HuH-7.5 (cell line): ENCODE measurements around the gene FIBCD1.

Experiments used
- DNase-seq: peaks from one replicate; pipeline ENCODE4 v3.0.0; 2011; ENCODE audit warnings: low spot score

The FIBCD1 gene

GRCh38 chr9:130878295-130878694 lies 60.8 kb downstream of the FIBCD1 start:
- DNase-seq: no peak

DNA sequence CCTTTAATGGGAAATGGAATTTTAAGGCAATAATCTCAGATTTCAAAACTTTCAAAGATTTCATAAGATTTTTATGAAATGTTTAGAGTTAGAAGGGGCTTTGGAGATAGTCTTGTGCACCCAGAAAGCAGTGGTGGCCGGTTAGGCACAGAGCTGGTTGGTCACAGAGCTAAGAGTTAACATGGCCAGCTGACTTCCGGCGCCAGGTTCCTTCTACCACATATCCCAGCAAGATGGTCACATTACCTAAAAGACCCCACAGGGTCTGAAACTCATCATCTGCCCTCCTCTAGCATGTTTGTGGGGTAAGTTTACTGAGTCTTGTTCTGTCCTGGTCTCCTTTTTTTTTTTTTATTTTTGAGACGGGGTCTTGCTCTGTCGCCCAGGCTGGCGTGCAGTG lies 61.7 kb downstream of the FIBCD1 start:
- no peak for DNase-seq

DNA sequence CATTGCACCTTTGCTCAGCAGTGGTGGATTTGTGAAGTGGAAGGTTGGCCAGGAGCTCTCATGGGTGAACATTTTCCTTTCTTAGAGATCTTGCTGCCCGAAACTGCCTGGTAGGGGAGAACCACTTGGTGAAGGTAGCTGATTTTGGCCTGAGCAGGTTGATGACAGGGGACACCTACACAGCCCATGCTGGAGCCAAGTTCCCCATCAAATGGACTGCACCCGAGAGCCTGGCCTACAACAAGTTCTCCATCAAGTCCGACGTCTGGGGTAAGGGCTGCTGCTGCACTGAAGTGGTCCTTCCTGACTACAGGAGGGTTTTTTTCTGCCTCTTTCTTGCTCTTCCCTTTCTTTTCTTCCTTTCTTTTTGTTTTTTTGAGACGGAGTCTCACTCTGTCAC lies 64.3 kb downstream of the FIBCD1 start:
- no peak for DNase-seq

- no peak for DNase-seq
Measured at GRCh38 chr9:130873966-130874365, 65.1 kb downstream of the FIBCD1 start.

DNA sequence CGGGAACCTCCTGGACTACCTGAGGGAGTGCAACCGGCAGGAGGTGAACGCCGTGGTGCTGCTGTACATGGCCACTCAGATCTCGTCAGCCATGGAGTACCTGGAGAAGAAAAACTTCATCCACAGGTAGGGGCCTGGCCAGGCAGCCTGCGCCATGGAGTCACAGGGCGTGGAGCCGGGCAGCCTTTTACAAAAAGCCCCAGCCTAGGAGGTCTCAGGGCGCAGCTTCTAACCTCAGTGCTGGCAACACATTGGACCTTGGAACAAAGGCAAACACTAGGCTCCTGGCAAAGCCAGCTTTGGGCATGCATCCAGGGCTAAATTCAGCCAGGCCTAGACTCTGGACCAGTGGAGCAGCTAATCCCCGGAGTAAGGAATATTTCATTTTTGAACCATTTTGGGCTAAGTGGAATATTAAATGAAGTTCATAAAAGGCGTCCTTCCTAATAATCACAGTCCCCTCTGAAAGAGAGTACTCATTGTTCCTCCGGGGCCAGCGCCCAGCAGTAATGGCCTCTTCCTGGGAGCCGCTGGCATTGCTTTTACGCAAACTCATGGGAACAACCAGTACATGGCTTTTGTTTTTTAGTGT lies 66.0 kb downstream of the FIBCD1 start:
- DNase-seq: peak; percentile 57

DNA sequence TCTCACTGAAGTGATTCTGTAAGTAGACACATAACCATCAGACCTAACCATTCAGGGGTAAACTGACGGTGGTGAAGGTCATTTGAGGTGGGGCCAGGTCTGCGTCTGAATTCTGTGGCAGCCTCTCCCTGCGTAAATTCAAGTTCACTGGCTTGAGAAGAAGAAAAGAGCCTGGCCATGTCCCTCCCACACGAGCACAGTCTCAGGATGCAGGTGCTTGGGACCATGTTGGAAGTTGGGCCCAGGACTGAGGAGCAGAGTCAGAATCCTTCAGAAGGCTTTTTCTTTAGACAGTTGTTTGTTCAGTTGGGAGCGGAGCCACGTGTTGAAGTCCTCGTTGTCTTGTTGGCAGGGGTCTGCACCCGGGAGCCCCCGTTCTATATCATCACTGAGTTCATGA lies 66.5 kb downstream of the FIBCD1 start:
- no peak for DNase-seq

DNA sequence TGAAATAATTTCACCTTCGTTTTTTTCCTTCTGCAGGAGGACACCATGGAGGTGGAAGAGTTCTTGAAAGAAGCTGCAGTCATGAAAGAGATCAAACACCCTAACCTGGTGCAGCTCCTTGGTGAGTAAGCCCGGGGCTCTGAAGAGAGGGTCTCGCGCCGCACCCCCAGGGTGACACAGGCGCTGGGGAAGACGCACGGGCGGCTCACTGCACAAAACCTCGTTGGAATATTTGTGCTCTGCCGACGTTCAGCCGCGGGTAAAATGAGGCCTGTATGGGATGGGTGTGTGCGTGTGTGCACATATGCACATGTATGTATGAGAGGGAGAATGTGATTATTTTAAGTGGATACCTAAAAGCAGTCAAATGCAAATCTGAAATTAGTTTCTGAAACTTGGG lies 67.0 kb downstream of the FIBCD1 start:
- DNase-seq: no peak

DNA sequence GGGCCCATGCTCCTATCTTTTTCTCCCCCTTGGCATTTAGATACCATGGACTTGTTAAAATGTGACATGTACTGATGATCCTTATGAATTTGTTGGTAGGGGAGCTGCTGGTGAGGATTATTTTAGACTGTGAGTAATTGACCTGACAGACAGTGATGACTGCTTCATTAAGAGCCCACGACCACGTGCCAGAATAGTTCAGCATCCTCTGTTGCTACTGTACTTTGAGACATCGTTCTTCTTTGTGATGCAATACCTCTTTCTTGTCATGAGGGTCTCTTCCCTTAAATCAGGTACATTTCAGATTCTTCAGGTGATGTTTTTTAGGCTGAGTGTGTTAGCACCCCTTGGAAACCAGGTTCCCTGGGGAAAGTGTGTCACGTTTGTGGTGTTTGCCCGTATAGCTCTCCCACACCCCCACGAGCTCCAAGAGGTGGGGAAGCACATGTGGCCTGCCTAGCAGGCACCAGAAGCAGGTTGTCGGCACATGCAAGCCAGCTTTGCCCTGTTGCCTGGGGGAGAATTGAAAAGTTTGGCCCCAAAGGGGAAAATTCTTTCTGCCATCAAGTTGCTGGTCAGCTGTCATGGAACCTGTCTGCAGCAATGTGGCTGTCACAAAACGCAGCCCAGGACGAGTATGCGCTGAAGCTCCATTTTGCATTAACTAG lies 67.5 kb downstream of the FIBCD1 start:
- no peak for DNase-seq

GRCh38 chr9:130870491-130871381 lies 68.3 kb downstream of the FIBCD1 start:
- no peak for DNase-seq

DNA sequence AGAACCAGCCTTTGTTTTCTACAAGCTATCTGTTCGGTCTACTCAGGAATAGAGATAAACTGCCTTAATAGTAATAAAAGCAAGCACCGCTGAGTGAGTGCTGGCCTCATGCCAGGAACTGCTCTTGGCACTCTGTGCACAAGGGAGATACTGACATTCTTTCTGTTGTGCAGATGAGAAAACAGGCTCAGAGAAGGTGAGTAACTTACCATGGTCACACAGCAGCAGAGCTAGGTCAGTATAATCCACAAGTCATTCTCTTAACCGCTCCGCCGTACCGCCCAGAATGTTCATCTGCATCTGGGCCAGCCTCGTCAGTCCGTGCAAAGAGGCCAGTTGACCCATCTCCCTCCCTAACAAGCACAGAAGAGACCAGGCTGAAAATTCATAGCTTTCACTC lies 69.8 kb downstream of the FIBCD1 start:
- no peak for DNase-seq

GRCh38 chr9:130868230-130868629 lies 70.8 kb downstream of the FIBCD1 start:
- DNase-seq: no peak

DNA sequence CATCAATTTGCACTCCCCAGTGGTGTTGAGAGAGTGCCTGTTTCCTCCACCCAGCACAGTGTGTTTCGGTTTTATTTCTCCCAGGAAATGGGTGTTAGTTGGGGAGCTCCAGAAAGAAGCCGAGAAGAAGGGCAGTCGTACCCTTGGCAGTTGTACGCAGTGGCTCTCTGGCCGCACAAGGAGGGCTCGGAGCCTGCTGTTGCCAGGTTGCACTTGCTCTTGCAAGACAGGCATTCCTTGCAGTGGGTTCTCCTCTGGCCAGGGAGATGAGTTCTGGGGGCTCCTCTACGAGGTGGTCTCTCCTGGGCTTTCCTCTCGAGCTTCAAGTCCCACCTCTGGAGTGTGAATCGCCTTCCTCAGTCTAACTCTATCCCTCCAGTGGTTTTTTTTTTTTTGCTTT lies 71.5 kb downstream of the FIBCD1 start:
- DNase-seq: no peak

DNA sequence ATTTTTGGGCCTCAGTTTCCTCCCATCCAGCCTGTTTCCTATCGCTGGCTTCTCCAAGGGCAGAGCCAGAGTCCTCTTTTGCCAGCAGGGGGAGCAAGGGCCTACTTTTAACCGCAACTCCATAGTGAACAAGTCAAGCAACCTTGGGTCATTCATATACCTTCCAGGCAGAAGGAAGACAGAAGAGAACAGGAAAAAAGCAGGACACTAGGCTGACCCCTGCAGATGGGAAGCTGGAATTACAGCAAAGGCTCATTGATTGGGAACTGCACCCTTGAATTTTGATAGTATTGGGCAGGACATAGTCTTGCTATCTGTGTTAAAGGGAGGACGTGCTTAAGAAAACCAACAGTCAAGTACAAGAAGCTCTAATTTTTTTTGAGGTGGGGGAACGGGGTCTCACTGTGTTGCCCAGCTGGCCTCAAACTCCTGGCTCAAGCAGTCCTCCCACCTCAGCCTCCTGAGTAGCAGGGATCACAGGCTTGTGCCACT lies 72.5 kb downstream of the FIBCD1 start:
- peak; percentile 60 for DNase-seq

DNA sequence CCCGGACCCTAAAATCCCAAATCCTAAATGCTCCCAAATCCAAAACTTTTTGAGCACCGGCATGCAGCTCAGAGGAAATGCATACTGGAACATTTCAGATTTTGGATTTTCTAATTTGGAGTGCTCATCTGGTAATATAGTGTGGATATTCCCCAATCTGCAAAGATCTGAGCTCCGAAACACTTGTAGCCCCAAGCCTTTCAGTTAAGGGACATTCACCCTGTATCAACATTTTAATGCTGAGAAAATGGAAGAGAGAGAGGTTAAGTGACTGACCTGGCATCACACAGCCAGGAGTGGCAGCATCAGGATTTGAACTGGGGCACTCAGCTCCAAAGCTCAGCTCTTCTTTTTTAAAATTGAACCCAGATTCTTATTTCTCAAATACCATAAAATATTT lies 73.1 kb downstream of the FIBCD1 start:
- no peak for DNase-seq

GRCh38 chr9:130864541-130864940 lies 74.5 kb downstream of the FIBCD1 start:
- no peak for DNase-seq

DNA sequence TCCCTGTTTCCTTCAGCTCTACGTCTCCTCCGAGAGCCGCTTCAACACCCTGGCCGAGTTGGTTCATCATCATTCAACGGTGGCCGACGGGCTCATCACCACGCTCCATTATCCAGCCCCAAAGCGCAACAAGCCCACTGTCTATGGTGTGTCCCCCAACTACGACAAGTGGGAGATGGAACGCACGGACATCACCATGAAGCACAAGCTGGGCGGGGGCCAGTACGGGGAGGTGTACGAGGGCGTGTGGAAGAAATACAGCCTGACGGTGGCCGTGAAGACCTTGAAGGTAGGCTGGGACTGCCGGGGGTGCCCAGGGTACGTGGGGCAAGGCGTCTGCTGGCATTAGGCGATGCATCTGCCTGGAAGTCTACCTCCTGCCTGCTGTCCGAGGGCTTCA lies 76.3 kb downstream of the FIBCD1 start:
- DNase-seq: no peak

- no peak for DNase-seq
Measured at GRCh38 chr9:130862217-130862616, 76.8 kb downstream of the FIBCD1 start.

- DNase-seq: no peak
Measured at GRCh38 chr9:130861372-130862180, 77.5 kb downstream of the FIBCD1 start.

DNA sequence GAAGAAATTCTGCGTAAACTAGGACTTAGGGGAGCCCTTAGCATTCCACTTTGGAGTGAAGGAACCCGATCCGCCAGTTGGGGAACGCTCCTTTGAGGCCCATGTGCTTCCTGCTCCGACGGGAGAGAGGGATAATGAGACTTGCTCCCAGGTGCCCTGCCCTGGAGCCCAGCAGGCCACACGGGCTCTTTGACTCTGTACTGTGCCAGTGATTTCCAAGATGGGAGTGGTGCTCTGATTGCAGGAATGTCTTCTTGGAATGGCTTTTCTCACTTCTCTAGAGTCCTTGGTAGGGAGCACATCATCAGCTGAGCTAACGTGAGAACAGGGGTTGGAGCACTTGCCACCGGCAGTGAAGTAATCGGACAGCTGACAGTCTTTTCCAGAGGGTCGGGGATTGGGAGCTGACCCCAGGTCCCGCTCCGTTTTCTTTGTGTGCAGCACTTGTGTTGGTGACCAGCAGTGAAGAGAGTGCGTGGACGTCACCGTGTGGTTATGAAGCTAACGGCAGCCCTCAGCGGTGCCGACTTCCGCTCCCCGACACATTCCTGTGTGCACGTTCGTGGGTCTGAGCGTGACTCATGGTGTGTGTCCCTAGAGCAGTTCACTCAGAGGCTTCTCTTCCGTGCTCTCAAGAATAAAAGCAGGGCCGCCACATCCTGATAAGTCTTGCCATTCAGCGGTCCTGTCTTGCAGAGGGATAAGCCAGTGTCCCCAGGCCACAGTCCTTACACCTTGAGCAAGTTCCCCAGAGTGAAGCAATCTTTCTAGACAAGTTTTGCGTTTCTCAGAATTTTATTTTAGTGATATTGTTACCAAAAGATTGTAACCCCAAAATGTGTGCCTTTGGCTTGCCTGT lies 78.4 kb downstream of the FIBCD1 start:
- DNase-seq: no peak

GRCh38 chr9:130858739-130859705 lies 80.0 kb downstream of the FIBCD1 start:
- DNase-seq: no peak
